C4-2B (cell line): ENCODE results near the gene OTUD1.

Source experiments
- CTCF ChIP-seq: fragments of 450-650 bp; conservative IDR thresholded peaks from 2 replicates; pipeline ENCODE4 v1.5.1; 2017; ENCODE audit warnings: mild to moderate bottlenecking
- ZFX ChIP-seq: fragments of 450-650 bp; IDR thresholded peaks from 2 replicates; pipeline ENCODE4 v1.6.1; 2017

GRCh38 chr10:23481363-23481961, 42.6 kb downstream of the OTUD1 start:
- no peak for TF ChIP-seq CTCF
- TF ChIP-seq ZFX, result no peak
